Measurements from ENCODE around the gene C16orf82. TPM values are rescaled to one million over a fixed set of nuclear protein-coding genes. Genes with fewer than 3 reads are reported as not detected.

Gene C16orf82
- total and polyA plus RNA-seq, 7 donors = not detected

DNA sequence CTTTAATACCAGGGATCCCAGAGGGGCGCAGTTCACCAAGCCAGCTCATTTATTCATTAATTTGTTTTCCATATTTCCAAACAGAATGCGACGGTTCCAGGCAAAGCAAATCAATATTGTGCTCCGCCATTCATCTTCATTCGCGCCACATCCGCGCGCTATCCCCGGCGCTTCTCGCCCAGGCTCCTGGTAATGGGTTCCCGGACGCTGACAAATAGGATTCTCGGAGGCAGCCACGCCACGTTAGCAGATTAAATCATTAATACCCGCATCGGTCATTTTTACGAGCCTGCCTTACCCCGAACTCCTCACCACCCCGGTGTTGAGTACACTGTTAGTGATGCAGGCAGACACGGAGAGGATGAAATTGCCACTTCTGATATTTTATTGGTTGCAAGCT, 26.0 kb upstream of the C16orf82 start:
- Histone ChIP-seq H3K27ac (no peak overlapping the region), H3K9me3 (peaks cover 0 to 3% (median 2%) of the 10 kb centered on the region in 4 donors), H3K4me3 (no peak overlapping the region), H3K4me1 (no peaks in the 10 kb centered on the region), H3K36me3 (no peaks in the 10 kb centered on the region), H3K27me3 (no peaks in the 10 kb centered on the region)
- intact Hi-C loops (cut with DNase I) = no loop called here
- 92 to 93% methylated on average over 23 of the region's 23 CpGs for WGBS, 2 donors
- TF ChIP-seq, protein P1, sequence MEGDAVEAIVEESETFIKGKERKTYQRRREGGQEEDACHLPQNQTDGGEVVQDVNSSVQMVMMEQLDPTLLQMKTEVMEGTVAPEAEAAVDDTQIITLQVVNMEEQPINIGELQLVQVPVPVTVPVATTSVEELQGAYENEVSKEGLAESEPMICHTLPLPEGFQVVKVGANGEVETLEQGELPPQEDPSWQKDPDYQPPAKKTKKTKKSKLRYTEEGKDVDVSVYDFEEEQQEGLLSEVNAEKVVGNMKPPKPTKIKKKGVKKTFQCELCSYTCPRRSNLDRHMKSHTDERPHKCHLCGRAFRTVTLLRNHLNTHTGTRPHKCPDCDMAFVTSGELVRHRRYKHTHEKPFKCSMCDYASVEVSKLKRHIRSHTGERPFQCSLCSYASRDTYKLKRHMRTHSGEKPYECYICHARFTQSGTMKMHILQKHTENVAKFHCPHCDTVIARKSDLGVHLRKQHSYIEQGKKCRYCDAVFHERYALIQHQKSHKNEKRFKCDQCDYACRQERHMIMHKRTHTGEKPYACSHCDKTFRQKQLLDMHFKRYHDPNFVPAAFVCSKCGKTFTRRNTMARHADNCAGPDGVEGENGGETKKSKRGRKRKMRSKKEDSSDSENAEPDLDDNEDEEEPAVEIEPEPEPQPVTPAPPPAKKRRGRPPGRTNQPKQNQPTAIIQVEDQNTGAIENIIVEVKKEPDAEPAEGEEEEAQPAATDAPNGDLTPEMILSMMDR (IDR thresholded peaks at IDR 0.05) = no peak
- no peak for TF ChIP-seq POLR2A (IDR thresholded peaks at IDR 0.05)
- TF ChIP-seq POLR2AphosphoS5 (IDR thresholded peaks at IDR 0.05) = no peak
- TF ChIP-seq EP300 (IDR thresholded peaks at IDR 0.05) = no peak
- DNase-seq = no peak

GRCh38 chr16:27046958-27047518, 19.7 kb upstream of the C16orf82 start:
- Histone ChIP-seq H3K4me3 (no peak overlapping the region), H3K9me3 (peaks cover 0 to 3% (median 0%) of the 10 kb centered on the region in 4 donors), H3K4me1 (no peaks in the 10 kb centered on the region), H3K27ac (no peak overlapping the region), H3K27me3 (no peaks in the 10 kb centered on the region), H3K36me3 (no peaks in the 10 kb centered on the region)
- DNase-seq = no peak
- intact Hi-C loops (cut with DNase I) = no loop called here
- TF ChIP-seq, protein P1 (IDR thresholded peaks at IDR 0.05) = no peak
- TF ChIP-seq POLR2A (IDR thresholded peaks at IDR 0.05) = no peak
- no peak for TF ChIP-seq EP300 (IDR thresholded peaks at IDR 0.05)
- no peak for TF ChIP-seq POLR2AphosphoS5 (IDR thresholded peaks at IDR 0.05)

DNA sequence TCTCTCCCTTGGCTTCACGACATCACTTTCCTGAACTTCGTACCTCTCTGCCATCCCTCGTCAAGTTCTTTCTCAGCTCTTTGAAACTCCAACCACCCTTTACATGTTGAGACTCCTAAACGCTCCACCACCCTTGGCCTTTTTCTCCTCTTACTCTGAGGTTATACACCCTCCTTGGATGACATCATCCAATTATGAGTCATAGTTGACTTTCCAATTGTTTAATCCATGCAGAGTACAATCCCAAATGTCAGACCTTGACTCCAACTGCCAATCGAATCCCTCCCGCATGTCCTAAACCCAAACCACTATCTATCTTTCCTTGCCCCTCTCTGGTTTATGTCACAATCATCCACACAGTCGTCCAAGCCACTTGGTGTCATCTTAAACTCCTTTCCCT, 18.4 kb upstream of the C16orf82 start:
- no peak for DNase-seq
- no peaks in the 10 kb centered on the region for H3K27me3 ChIP-seq
- no peak overlapping the region for H3K4me3 ChIP-seq
- WGBS, 2 donors = 75 to 84% methylated on average over 7 of the region's 7 CpGs
- H3K27ac ChIP-seq = no peak overlapping the region
- H3K9me3 ChIP-seq = peaks cover 0 to 3% (median 0%) of the 10 kb centered on the region in 4 donors
- TF ChIP-seq, protein P1 (IDR thresholded peaks at IDR 0.05) = no peak
- TF ChIP-seq POLR2AphosphoS5 (IDR thresholded peaks at IDR 0.05) (no peak), EP300 (IDR thresholded peaks at IDR 0.05) (no peak), POLR2A (IDR thresholded peaks at IDR 0.05) (no peak)
- intact Hi-C loops (cut with DNase I) = no loop called here
- H3K4me1 ChIP-seq = no peaks in the 10 kb centered on the region
- no peaks in the 10 kb centered on the region for H3K36me3 ChIP-seq

GRCh38 chr16:27049117-27049516, 17.6 kb upstream of the C16orf82 start:
- H3K27ac ChIP-seq = no peak overlapping the region
- TF ChIP-seq POLR2A (IDR thresholded peaks at IDR 0.05) (no peak), POLR2AphosphoS5 (IDR thresholded peaks at IDR 0.05) (no peak), EP300 (IDR thresholded peaks at IDR 0.05) (no peak)
- TF ChIP-seq, protein P1 (IDR thresholded peaks at IDR 0.05) = no peak
- no peak overlapping the region for H3K4me3 ChIP-seq
- DNase-seq = no peak
- WGBS, 2 donors = 77 to 82% methylated on average over 5 of the region's 5 CpGs
- H3K27me3 ChIP-seq = no peaks in the 10 kb centered on the region
- H3K36me3 ChIP-seq = no peaks in the 10 kb centered on the region
- H3K9me3 ChIP-seq = peaks cover 0 to 3% (median 0%) of the 10 kb centered on the region in 4 donors
- intact Hi-C loops (cut with DNase I) = no loop called here
- no peaks in the 10 kb centered on the region for H3K4me1 ChIP-seq

- no peak for DNase-seq
- Histone ChIP-seq H3K4me3 (no peak overlapping the region), H3K36me3 (no peaks in the 10 kb centered on the region), H3K4me1 (no peaks in the 10 kb centered on the region), H3K9me3 (no peaks in the 10 kb centered on the region), H3K27ac (no peak overlapping the region), H3K27me3 (no peaks in the 10 kb centered on the region)
- intact Hi-C loops (cut with DNase I) = no loop called here
- 91 to 92% methylated on average over 16 of the region's 16 CpGs for WGBS, 2 donors
- TF ChIP-seq EP300 (IDR thresholded peaks at IDR 0.05) (no peak), POLR2AphosphoS5 (IDR thresholded peaks at IDR 0.05) (no peak), POLR2A (IDR thresholded peaks at IDR 0.05) (no peak)
- TF ChIP-seq, protein P1 (IDR thresholded peaks at IDR 0.05) = no peak
Observed at GRCh38 chr16:27052007-27052406, 14.7 kb upstream of the C16orf82 start.

Measured in sigmoid colon (tissue), 7 donors.